Activated naive CD4-positive, alpha-beta T cell treated with anti-CD3 and anti-CD28 coated beads, Interleukin-2, amount 50 U/mL, for 72 hours (primary cell): ENCODE data around the gene CTSD. TPM values are rescaled to one million over a fixed set of nuclear protein-coding genes. Genes with fewer than 3 reads are reported as not detected.

Experiments
- ATAC-seq, 2 donors: fragments of 150-1000 bp; cut with Tn5 transposase; 2 replicates each; pipeline ENCODE4 v1.10.0; 2021; ENCODE audit warnings: mild to moderate bottlenecking in 2 of 2, moderate library complexity in 2 of 2
- DNase-seq, 2 donors: peaks; one replicate each; pipeline ENCODE4 v3.0.0; 2021 to 2022; ENCODE audit warnings: low spot score in 2 of 2
- H3K27ac Mint-ChIP-seq, 2 donors: one replicate each; pipeline ENCODE4 v1.8.0; 2022; ENCODE audit warnings: mild to moderate bottlenecking in 2 of 2, mixed read lengths in 2 of 2
- H3K36me3 Mint-ChIP-seq, 2 donors: one replicate each; pipeline ENCODE4 v1.8.0; 2022; ENCODE audit warnings: mixed read lengths in 2 of 2
- H3K9me3 Mint-ChIP-seq, 2 donors: one replicate each; pipeline ENCODE4 v1.8.0; 2022; ENCODE audit warnings: mixed read lengths in 2 of 2
- total RNA-seq, 2 donors: library from RNA; stranded (reverse); gene quantifications; one replicate each; pipeline ENCODE4 v1.2.3, GENCODE V29; 2022

The CTSD gene
- total RNA-seq, 2 donors from 2014 or later = 47.2 to 55.7 TPM

- Mint-ChIP-seq H3K36me3 (no peaks in the 10 kb centered on the region), H3K27ac (no peak overlapping the region), H3K9me3 (no peaks in the 10 kb centered on the region)
- ATAC-seq = no peak
- no peak for DNase-seq
These were observed 22.2 kb upstream of the CTSD start for GRCh38 chr11:1785749-1786413.

DNA sequence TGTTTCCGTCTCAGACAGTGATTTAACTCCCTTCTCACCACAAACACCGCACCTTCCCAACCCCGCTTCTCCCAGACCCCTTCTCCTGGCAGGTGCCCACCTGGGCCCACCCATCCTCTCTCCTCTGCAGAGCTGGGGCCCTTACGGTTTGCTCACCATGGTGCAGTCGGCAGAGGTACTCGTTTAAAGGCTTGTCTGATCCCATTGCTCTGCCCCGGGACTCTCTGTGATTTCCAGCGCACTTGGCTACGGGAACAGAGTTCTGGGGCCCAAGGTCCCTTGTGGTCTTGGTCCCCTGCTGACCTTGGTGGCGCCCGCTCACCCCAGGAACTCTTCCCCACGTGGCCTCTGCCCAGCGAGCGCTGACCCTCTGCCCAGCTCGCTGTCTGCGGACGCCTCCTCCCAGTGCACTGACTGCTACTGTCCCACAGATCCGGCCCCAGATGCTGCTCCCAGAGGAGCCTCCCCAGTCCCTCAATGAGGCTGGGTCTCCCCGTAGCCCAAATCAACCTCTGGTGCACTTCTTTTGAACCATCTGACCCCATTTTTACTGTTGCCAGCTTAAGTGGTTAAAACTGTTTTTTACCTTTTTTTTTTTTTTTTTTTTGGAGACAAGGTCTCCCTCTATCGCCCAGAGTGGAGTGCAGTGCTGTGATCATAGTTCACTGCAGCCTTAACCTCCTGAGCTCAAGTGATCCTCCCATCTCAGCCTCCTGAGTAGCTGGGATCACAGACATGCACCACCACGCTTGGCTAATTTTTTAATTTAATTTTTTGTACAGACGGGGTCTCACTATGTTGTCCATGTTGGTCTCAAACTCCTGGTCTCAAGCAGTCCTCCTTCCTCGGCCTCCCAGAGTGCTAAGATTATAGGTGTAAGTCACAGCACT, 21.3 kb upstream of the CTSD start:
- ATAC-seq (no peak), DNase-seq (no peak)
- H3K9me3 Mint-ChIP-seq = no peaks in the 10 kb centered on the region
- H3K27ac Mint-ChIP-seq = no peak overlapping the region
- H3K36me3 Mint-ChIP-seq = no peaks in the 10 kb centered on the region

- no peak for ATAC-seq
These were observed 20.2 kb upstream of the CTSD start for GRCh38 chr11:1783725-1784529.

DNA sequence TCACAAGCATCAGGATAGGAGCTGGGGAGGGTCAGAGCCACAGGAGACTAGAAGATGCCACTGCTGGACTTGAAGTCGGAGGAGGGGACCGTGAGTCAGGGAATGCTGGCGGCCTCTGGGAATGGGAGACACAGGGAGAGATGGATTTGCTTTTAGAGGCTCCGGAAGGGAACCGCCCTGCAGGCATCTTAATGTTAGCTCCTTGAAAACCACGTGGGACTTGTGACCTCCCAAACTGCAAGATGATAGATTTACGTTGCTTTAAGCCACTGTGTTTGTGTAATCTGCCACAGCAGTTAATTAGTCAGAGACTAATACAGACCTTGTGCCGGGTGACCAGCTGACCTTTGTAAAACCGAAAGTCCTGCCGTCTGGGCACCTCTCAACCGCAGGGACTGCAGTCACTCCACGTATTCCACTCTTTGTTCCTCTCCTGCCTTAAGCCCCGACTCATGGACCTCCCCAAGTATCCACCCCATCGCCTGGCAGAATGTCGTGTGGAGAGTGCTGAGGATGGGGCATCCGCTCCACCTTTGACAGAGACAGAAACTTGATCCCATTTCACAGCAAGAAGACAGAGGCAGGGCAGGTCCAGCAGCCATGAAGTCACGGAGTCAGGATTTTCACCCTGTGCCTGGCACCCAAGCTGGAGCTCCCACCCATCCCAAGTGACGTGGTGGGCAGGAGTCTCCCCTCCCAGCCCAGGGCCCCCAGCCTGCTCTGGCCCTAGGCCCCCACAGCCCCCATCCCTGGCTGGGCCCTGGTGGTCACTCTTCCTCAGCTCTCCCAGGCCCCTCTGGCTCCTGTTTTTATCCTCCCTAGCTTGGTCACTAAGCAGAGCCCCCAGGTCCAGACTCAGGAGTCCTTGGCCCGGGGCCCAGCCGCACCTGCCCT, 19.4 kb upstream of the CTSD start:
- H3K9me3 Mint-ChIP-seq = no peaks in the 10 kb centered on the region

More at GRCh38 chr11:1783725-1784529, 20.2 kb upstream of the CTSD start:
- no peak for DNase-seq
- H3K36me3 Mint-ChIP-seq = no peaks in the 10 kb centered on the region
- H3K27ac Mint-ChIP-seq = no peak overlapping the region
- H3K9me3 Mint-ChIP-seq = no peaks in the 10 kb centered on the region

GRCh38 chr11:1782031-1782590, 18.4 kb upstream of the CTSD start:
- no peak for ATAC-seq
- Mint-ChIP-seq H3K36me3 (no peaks in the 10 kb centered on the region), H3K9me3 (no peaks in the 10 kb centered on the region), H3K27ac (no peak overlapping the region)
- no peak for DNase-seq

More for the DNA sequence above, 19.4 kb upstream of the CTSD start:
- no peak overlapping the region for H3K27ac Mint-ChIP-seq
- no peaks in the 10 kb centered on the region for H3K36me3 Mint-ChIP-seq
- DNase-seq (no peak), ATAC-seq (no peak)

GRCh38 chr11:1781593-1781975, 17.9 kb upstream of the CTSD start:
- no peak for DNase-seq
- no peaks in the 10 kb centered on the region for H3K36me3 Mint-ChIP-seq
- H3K9me3 Mint-ChIP-seq = no peaks in the 10 kb centered on the region
- no peak overlapping the region for H3K27ac Mint-ChIP-seq
- no peak for ATAC-seq

- no peak for DNase-seq
- Mint-ChIP-seq H3K27ac (peak overlapping the region in 1 of 2 donors; percentile 61), H3K36me3 (no peaks in the 10 kb centered on the region), H3K9me3 (no peaks in the 10 kb centered on the region)
- ATAC-seq = no peak
These were observed 17.2 kb upstream of the CTSD start for GRCh38 chr11:1780700-1781592.

DNA sequence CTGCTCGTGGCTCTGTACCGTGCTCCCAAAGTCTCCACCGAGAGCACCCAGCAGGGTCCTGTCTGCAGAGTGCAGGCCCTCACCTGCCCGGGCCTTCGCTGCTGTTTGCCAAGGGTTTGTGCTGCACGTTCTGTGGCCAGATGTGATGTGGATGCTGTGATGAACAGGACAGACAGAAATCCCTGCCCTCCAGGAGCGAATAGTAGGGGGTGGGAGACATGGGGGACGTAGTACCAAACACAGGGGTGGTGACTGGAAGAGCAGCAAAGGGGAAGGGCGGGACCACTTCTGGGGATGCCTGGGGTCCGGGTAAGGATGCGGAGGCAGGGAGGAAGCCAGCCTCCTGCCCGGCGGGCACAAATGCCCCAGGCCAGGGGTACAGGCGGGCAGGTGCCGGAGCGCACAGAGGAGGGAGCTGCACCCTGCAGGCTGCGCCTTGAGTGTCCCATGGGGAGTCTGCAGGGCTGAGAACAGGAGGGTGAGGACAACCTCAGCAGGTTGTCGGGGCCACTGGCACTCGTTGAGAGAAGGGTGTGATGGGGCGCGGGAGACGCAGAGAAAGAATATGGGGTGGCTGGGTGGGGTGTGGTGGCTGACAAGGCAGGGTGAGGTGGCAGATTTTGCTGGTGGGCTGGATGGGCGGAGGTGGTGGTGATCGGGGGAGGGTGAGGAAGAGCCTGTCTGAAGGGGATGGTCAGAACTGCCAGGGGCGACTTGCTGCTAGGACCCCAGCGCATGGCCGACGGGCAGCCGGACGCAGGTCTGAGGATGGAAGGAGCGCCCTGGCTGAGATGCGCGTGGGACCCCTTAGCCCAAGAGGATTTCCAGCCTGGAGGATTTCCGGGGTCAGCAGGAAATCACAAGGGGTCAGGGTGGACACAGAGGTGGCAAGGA, 16.3 kb upstream of the CTSD start:
- Mint-ChIP-seq H3K36me3 (no peaks in the 10 kb centered on the region), H3K27ac (peak overlapping the region in 1 of 2 donors; percentile 61), H3K9me3 (no peaks in the 10 kb centered on the region)
- ATAC-seq (no peak), DNase-seq (peak in 1 of 2 donors; percentile 34)

- Mint-ChIP-seq H3K27ac (no peak overlapping the region), H3K36me3 (no peaks in the 10 kb centered on the region), H3K9me3 (no peaks in the 10 kb centered on the region)
- ATAC-seq (no peak), DNase-seq (peak in 1 of 2 donors; percentile 44)
These were observed 15.5 kb upstream of the CTSD start for GRCh38 chr11:1779034-1779805.

DNA sequence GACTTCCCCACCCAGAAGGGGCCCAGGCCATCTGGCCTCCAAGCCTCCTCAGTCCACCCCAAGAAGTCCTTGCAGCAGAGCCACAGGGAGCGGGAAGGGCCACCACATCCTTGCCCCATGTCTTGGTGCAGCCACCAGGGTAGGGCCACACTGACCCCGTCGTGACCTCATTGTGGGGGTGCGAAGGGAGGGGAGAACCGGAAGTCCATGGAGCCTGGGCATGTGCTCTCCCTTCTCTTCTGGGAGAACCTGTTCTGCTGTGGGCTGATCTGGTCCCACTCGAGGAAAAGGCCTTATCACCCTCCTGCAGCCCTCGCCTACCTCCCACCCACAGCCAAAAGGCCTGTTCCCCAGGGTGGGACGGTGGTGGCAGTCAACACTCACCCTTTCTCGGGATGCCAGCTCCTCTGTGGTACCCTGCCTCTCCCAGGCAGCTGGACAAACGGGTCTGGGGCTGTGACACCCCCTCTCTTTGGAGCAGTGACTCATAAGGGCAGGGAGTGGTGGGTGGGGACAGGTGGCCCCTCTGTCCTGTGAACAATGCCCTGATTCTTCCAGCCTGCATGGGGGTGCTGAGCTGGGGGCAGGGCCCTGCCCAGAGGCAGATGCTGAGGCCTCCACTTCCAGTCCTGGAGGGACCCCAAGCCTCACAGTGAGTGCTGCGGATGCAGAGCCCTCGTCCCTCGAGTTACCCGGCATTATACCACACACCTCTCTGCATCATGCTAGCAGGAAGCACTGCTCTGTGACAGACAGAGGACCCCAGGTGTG, 14.6 kb upstream of the CTSD start:
- no peak for ATAC-seq
- Mint-ChIP-seq H3K9me3 (no peaks in the 10 kb centered on the region), H3K36me3 (no peaks in the 10 kb centered on the region), H3K27ac (no peak overlapping the region)
- peak in 1 of 2 donors; percentile 44 for DNase-seq

DNA sequence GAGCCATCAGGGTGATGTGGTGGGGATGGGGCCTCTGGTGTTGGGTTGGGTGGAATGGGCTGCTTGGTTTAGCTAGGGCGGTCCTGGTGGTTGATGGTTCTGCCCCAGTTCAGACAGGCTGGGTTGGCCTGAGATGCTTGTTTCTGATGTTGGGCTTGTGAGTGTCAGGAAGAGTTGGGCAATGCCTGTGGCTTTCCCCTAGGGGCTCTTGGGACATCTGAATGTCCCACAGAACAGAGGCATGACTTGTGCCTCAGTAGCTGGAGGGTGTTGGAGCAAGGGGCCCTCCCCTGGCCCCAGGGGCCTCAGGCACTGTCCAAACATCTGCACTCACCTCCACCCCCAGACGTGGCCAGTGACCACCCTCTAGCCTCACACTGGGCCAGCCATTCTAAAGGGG, 14.0 kb upstream of the CTSD start:
- no peaks in the 10 kb centered on the region for H3K9me3 Mint-ChIP-seq
- DNase-seq (no peak), ATAC-seq (no peak)
- no peaks in the 10 kb centered on the region for H3K36me3 Mint-ChIP-seq
- H3K27ac Mint-ChIP-seq = no peak overlapping the region

DNA sequence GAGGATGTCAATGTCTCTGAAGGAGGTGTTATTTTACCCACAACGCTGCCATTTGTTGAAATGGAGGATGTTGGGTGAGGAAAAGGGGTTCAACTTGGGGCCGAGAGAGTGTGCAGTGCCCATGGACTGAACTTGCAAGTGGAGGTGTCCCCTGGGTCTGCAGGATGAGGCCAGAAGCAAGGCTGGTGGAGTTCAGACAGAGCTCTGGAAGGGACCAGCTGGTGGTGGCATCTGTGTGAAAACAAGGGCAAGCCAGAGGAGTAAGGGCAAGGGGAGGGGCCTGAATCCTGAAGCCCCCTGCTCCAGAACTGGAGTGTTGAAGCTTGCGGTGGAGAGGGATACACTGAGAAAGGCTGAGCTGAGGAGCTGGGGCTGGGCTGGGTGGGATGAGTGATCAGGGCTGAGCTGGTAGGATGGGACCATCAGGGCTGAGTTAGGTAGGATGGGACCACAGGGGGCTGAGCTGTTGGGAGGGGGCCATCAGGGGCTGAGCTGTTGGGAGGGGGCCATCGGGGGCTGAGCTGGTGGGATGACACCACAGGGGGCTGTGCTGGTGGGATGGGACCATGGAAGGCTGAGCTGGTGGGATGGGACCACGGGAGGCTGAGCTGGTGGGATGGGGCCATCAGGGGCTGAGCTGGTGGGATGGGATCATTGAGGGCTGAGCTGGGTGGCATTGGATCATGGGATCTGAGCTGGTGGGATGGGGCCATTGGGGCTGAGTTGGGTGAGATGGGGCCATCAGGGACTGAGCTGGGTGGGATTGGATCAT, 13.4 kb upstream of the CTSD start:
- Mint-ChIP-seq H3K27ac (peak overlapping the region in 1 of 2 donors; percentile 70), H3K36me3 (no peaks in the 10 kb centered on the region), H3K9me3 (no peaks in the 10 kb centered on the region)
- ATAC-seq (no peak), DNase-seq (peak in 1 of 2 donors; percentile 48)
